GM23338 (cell line): ENCODE measurements around the gene COL4A2.

ENCODE experiments used
- CTCF ChIP-seq, 2 experiments: fragments of 200-600 bp in 1 of 2; sonication (generic) in 1 of 2; conservative IDR thresholded peaks; 2 replicates each; pipeline versions ENCODE4 v1.5.1 to v1.6.1; 2016 to 2017; ENCODE audit warnings: antibody characterized with exemption in 2 of 2, low read depth in 2 of 2, mild to moderate bottlenecking in 2 of 2, moderate library complexity in 1 of 2
- EZH2 ChIP-seq: fragments of 200-600 bp; sonication (generic); IDR thresholded peaks from one replicate; pipeline ENCODE4 v1.8.0; 2017; ENCODE audit warnings: antibody characterized with exemption, mild to moderate bottlenecking, low read depth; ENCODE audit not compliant: unreplicated experiment
- EZH2phosphoT487 ChIP-seq: fragments of 200-600 bp; sonication (generic); IDR thresholded peaks from one replicate; pipeline ENCODE4 v1.8.1; 2018; ENCODE audit warnings: antibody characterized with exemption; ENCODE audit not compliant: unreplicated experiment
- JUNB ChIP-seq: IDR thresholded peaks from one replicate; pipeline ENCODE4 v1.6.1; 2016; ENCODE audit warnings: antibody characterized with exemption; ENCODE audit not compliant: unreplicated experiment
- POLR2AphosphoS5 ChIP-seq: IDR thresholded peaks from 2 replicates; pipeline ENCODE4 v1.6.1; 2016; ENCODE audit warnings: antibody characterized with exemption, low read depth
- REST ChIP-seq: IDR thresholded peaks from one replicate; pipeline ENCODE4 v1.6.1; 2018; ENCODE audit warnings: antibody characterized with exemption; ENCODE audit not compliant: unreplicated experiment

- no peak for TF ChIP-seq CTCF (conservative IDR thresholded peaks at IDR 0.05; ENCODE audit: low read depth in 2 of 2)
- no peak for TF ChIP-seq POLR2AphosphoS5
- TF ChIP-seq EZH2phosphoT487 = no peak
- TF ChIP-seq REST = no peak
- no peak for TF ChIP-seq JUNB
- no peak for TF ChIP-seq EZH2
Observed at GRCh38 chr13:110272227-110272626, 34.9 kb upstream of the COL4A2 start.
